Mucosa of descending colon (tissue), 3 donors: ENCODE measurements around the gene LRRC8E. TPM values are rescaled to one million over a fixed set of nuclear protein-coding genes. Genes with fewer than 3 reads are reported as not detected.
"Not testable (repeated sequence)": the region's sequence is repeated elsewhere in the genome, so short reads cannot be mapped to it uniquely, and the experiment has no call there.

Experiments
- ATAC-seq: fragments of 200-7000 bp; cut with Tn5 transposase; one replicate; pipeline ENCODE4 v1.9.1; 2020; ENCODE audit warnings: mild to moderate bottlenecking, moderate library complexity
- DNase-seq, 3 donors: peaks; one replicate each; pipeline ENCODE4 v3.0.0-alpha.2; 2020
- H3K36me3 ChIP-seq: fragments of 200-600 bp; one replicate; pipeline ENCODE4 v1.8.0; 2021; ENCODE audit warnings: low read depth, mild to moderate bottlenecking
- H3K4me1 ChIP-seq: fragments of 200-600 bp; one replicate; pipeline ENCODE4 v1.8.0; 2021; ENCODE audit warnings: low read depth, mild to moderate bottlenecking
- H3K4me3 ChIP-seq: fragments of 200-600 bp; one replicate; pipeline ENCODE4 v1.8.0; 2021; ENCODE audit warnings: mild to moderate bottlenecking
- H3K9me3 ChIP-seq: fragments of 200-600 bp; one replicate; pipeline ENCODE4 v1.8.0; 2021; ENCODE audit warnings: mild to moderate bottlenecking
- intact Hi-C, 2 donors: fragments of 100-400 bp; cut with DNase I in 1 of 2; cut with micrococcal nuclease in 1 of 2; formaldehyde crosslinking; loops; one replicate each; pipeline versions ENCODE4 v1.11.0 to v1.11.1; 2022; cut with DNase I, micrococcal nuclease
- total RNA-seq, 3 donors: library from RNA; stranded (reverse); fragmentation: NEBNext Ultra II Directional in 2 of 3; extraction: Animal tissue kit (Norgen Biotek cat#: 25700) in 2 of 3; gene quantifications; one replicate each; pipeline versions ENCODE4 v1.2.1 to v1.2.4, GENCODE V29; 2021 to 2023
- TF ChIP-seq, protein P1 (sequence below): fragments of 200-600 bp; IDR thresholded peaks from one replicate; pipeline ENCODE4 v1.8.0; 2022; ENCODE audit warnings: antibody characterized with exemption, mild to moderate bottlenecking
- donor health status: DM: no; HTN: no; CAD: no; lungs with moderate emphysema.
- donor health status: DM: no; HTN: no; CAD: no.
- donor health status: DM: no; HTN: yes; CAD: no.

The LRRC8E gene
- total RNA-seq, 3 donors from 2014 or later, result 0.32 to 1.5 (median 1.3) TPM

DNA sequence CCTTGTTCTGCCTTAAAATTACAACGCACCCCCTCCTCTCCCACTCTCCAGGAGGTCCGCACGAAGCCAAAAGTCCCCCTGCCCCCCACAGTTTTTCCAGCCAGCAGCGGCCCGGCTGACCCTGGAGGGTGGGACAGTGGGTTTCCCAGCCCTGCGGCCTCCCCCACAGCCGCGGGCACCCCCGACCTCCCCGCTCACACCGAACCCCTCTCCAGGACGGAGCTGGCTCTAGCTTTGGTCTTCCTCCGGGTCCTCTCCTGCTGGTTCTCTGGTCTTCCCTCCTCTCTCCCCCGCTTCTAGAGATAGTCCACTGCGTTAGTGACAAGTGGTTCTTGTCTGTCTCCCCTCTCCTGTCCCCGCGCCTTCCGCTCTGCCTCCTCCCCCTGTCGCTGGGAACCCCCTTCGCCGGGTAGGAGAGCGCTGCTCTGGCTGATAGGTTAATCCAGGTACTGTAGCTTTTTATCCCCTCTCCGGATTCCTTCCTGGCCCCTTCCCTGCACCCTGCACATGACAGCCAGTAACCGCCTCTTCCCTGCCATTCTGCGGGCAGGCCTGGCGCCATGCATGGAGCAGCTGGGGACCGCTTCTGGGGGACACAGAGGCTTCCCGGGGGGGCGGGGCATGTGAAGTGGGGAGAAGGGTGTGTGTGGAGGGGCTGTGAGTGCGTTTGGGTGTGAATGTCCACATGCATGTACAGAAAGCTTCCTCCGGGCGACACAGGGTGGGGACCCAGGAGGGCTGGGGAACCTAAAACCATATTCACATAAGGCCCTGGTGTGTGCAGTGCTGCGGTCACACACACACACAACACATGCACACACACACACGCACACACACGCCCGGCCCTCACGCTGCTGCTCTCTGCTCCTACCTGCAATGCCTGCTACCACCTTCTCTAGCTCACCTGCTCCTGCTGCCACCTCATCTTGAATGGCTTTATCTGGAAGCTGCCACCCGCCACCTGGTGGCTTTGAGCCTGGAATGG is 31.3 kb upstream of the LRRC8E start:
- no peaks in the 10 kb centered on the region for H3K36me3 ChIP-seq
- TF ChIP-seq, protein P1, sequence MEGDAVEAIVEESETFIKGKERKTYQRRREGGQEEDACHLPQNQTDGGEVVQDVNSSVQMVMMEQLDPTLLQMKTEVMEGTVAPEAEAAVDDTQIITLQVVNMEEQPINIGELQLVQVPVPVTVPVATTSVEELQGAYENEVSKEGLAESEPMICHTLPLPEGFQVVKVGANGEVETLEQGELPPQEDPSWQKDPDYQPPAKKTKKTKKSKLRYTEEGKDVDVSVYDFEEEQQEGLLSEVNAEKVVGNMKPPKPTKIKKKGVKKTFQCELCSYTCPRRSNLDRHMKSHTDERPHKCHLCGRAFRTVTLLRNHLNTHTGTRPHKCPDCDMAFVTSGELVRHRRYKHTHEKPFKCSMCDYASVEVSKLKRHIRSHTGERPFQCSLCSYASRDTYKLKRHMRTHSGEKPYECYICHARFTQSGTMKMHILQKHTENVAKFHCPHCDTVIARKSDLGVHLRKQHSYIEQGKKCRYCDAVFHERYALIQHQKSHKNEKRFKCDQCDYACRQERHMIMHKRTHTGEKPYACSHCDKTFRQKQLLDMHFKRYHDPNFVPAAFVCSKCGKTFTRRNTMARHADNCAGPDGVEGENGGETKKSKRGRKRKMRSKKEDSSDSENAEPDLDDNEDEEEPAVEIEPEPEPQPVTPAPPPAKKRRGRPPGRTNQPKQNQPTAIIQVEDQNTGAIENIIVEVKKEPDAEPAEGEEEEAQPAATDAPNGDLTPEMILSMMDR, result no peak
- DNase-seq (no peak), ATAC-seq (no peak)
- peaks cover 16% of the 10 kb centered on the region for H3K4me1 ChIP-seq
- H3K9me3 ChIP-seq, result no peaks in the 10 kb centered on the region
- intact Hi-C loops, result loop anchor here in 1 of 2 donors (10.0 kb wide), 1 partner anchor 48 kb away; the partner anchor contains the start of gene MAP2K7
- H3K4me3 ChIP-seq, result no peak overlapping the region

GRCh38 chr19:7857727-7858108 is 30.6 kb upstream of the LRRC8E start:
- intact Hi-C loops, result loop anchor here in 1 of 2 donors (10.0 kb wide), 1 partner anchor 47 kb away; the partner anchor contains the start of gene MAP2K7
- Histone ChIP-seq H3K4me3 (no peak overlapping the region), H3K4me1 (peaks cover 21% of the 10 kb centered on the region), H3K36me3 (no peaks in the 10 kb centered on the region), H3K9me3 (no peaks in the 10 kb centered on the region)
- ATAC-seq (no peak), DNase-seq (no peak)
- TF ChIP-seq, protein P1, result no peak

DNA sequence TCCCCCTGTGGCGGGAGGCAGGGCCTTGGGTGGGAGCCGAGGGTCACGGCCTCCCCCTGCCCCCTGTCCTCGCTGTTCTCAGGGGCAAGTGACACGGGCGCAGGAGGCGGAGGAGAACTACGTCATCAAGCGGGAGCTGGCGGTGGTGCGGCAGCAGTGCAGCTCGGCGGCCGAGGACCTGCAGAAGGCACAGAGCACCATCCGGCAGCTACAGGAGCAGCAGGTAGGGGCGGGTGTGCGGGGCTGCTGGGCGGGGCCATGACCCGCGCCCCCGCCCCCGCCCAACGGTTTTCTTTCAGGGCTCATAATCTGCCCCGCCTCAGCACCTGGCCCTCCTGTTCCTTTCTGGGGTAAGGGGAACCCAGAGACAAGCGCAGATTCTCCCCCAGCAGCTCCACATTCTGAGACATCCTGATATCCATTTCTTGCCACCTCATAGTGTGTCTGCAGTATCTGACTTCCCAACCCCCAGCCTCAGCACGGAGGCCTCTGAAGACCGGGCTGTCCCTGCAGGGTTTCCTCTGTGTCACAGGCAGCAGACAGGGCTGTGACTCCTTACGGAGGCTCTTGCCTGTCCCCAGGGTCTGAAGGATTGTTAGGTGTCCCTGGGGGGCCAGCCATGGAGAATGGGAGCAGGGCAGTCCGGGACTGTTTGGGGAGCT is 30.1 kb upstream of the LRRC8E start:
- H3K36me3 ChIP-seq, result no peaks in the 10 kb centered on the region
- DNase-seq (peak in 1 of 3 donors; percentile 53), ATAC-seq (peak; percentile 23)
- peaks cover 22% of the 10 kb centered on the region for H3K4me1 ChIP-seq
- intact Hi-C loops, result loop anchor here in 1 of 2 donors (10.0 kb wide), 1 partner anchor 47 kb away; the partner anchor contains the start of gene MAP2K7
- H3K4me3 ChIP-seq, result no peak overlapping the region
- TF ChIP-seq, protein P1, result no peak
- no peaks in the 10 kb centered on the region for H3K9me3 ChIP-seq

DNA sequence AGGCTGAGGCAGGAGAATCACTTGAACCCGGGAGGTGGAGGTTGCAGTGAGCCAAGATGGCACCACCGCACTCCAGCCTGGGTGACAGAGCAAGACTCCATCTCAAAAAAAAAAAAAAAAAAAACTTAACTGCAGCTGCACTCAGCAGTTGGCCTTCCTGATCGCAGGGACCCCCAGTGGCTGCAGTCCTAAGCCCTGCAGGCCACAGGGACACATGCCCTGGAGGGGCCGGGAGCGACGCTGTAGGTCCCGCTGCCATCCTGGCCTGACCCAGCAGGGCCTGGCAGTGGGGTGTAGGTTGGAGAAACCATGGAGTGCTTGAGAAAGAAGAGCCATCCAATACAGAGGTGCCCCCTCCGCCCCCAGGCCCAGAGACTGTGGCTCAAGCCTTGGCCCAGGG is 29.2 kb upstream of the LRRC8E start:
- not testable (repeated sequence) for H3K36me3 ChIP-seq, ATAC-seq, H3K9me3 ChIP-seq, DNase-seq, H3K4me3 ChIP-seq
- H3K4me1 ChIP-seq, result peaks cover 18% of the 10 kb centered on the region
- intact Hi-C loops, result loop anchor here in 1 of 2 donors (10.0 kb wide), 1 partner anchor 46 kb away; the partner anchor contains the start of gene MAP2K7

GRCh38 chr19:7859831-7860713 is 28.2 kb upstream of the LRRC8E start:
- H3K9me3 ChIP-seq, result no peaks in the 10 kb centered on the region
- no peak for ATAC-seq
- DNase-seq, result no peak
- intact Hi-C loops, result loop anchor here in 1 of 2 donors (10.0 kb wide), 1 partner anchor 45 kb away; the partner anchor contains the start of gene MAP2K7
- no peaks in the 10 kb centered on the region for H3K36me3 ChIP-seq
- no peak overlapping the region for H3K4me3 ChIP-seq
- peaks cover 18% of the 10 kb centered on the region for H3K4me1 ChIP-seq
- TF ChIP-seq, protein P1, result no peak
